Stimulated activated CD4-positive, alpha-beta T cell treated with anti-CD3 and anti-CD28 coated beads, Interleukin-2, amount 100 ng/mL, for 24 hours (primary cell): Measurements from ENCODE around the gene CNOT4.

Experiments used
- DNase-seq, 2 donors: peaks; one replicate each; pipeline ENCODE4 v3.0.0-alpha.2; 2020

Gene CNOT4

GRCh38 chr7:135320268-135320667, 189.6 kb downstream of the CNOT4 start:
- DNase-seq: no peak

GRCh38 chr7:135317676-135318325, 192.1 kb downstream of the CNOT4 start:
- no peak for DNase-seq

GRCh38 chr7:135316648-135317313, 193.1 kb downstream of the CNOT4 start:
- no peak for DNase-seq

GRCh38 chr7:135313971-135314370, 195.9 kb downstream of the CNOT4 start:
- no peak for DNase-seq
